GM21367 (cell line): ENCODE results near the gene PCMTD2.
"Not testable (repeated sequence)": the region's sequence is repeated elsewhere in the genome, so short reads cannot be mapped to it uniquely, and the experiment has no call there.

Experiments
- ATAC-seq: cut with Tn5 transposase; IDR thresholded peaks from one replicate; pipeline ENCODE4 v1.9.1; 2021; ENCODE audit not compliant: unreplicated experiment

The PCMTD2 gene

GRCh38 chr20:64223526-64224067 is 32.0 kb upstream of the PCMTD2 start:
- ATAC-seq: no peak

GRCh38 chr20:64224351-64225170 is 31.0 kb upstream of the PCMTD2 start:
- ATAC-seq: no peak

GRCh38 chr20:64225171-64225595 is 30.4 kb upstream of the PCMTD2 start:
- ATAC-seq: no peak

GRCh38 chr20:64225828-64226598 is 29.5 kb upstream of the PCMTD2 start:
- ATAC-seq: no peak

GRCh38 chr20:64226686-64227580 is 28.6 kb upstream of the PCMTD2 start:
- ATAC-seq: no peak

- ATAC-seq: no peak
Measured at GRCh38 chr20:64228086-64228653, 27.4 kb upstream of the PCMTD2 start.

- no peak for ATAC-seq
Measured at GRCh38 chr20:64228751-64229506, 26.6 kb upstream of the PCMTD2 start.

GRCh38 chr20:64229507-64230061 is 26.0 kb upstream of the PCMTD2 start:
- no peak for ATAC-seq

GRCh38 chr20:64230461-64231145 is 24.9 kb upstream of the PCMTD2 start:
- no peak for ATAC-seq

- ATAC-seq: no peak
Measured at GRCh38 chr20:64231621-64232550, 23.7 kb upstream of the PCMTD2 start.

- no peak for ATAC-seq
Measured at GRCh38 chr20:64232794-64233193, 22.8 kb upstream of the PCMTD2 start.

GRCh38 chr20:64233725-64234124 is 21.8 kb upstream of the PCMTD2 start:
- no peak for ATAC-seq

- ATAC-seq: no peak
Measured at GRCh38 chr20:64234291-64234791, 21.2 kb upstream of the PCMTD2 start.

GRCh38 chr20:64234921-64235565 is 20.5 kb upstream of the PCMTD2 start:
- not testable (repeated sequence) for ATAC-seq

- no peak for ATAC-seq
Measured at GRCh38 chr20:64236137-64237088, 19.1 kb upstream of the PCMTD2 start.

- ATAC-seq: no peak
Measured at GRCh38 chr20:64237316-64237715, 18.2 kb upstream of the PCMTD2 start.
